Activated CD4-positive, alpha-beta T cell treated with anti-CD3 and anti-CD28 coated beads, Interleukin-2, amount 10 ng/mL, durations not matched to agents 24 days and 14 days (primary cell): Measurements from ENCODE around the gene CDHR1. TPM values are rescaled to one million over a fixed set of nuclear protein-coding genes. Genes with fewer than 3 reads are reported as not detected.
A peak's percentile ranks its signal among the peaks of the same experiment; 100 is the strongest.

Source experiments
- DNase-seq: peaks from one replicate; pipeline ENCODE4 v3.0.0; 2022
- H3K27ac Mint-ChIP-seq: one replicate; pipeline ENCODE4 v1.8.0; 2022; ENCODE audit warnings: mild to moderate bottlenecking, mixed read lengths
- H3K27me3 Mint-ChIP-seq: one replicate; pipeline ENCODE4 v1.8.0; 2022; ENCODE audit warnings: mixed read lengths
- H3K36me3 Mint-ChIP-seq: one replicate; pipeline ENCODE4 v1.8.0; 2022; ENCODE audit warnings: low read depth, mild to moderate bottlenecking, mixed read lengths
- H3K4me1 Mint-ChIP-seq: one replicate; pipeline ENCODE4 v1.8.0; 2021; ENCODE audit warnings: mixed read lengths
- H3K4me3 Mint-ChIP-seq: one replicate; pipeline ENCODE4 v1.8.0; 2022; ENCODE audit warnings: mild to moderate bottlenecking, moderate library complexity, mixed read lengths
- H3K9me3 Mint-ChIP-seq: one replicate; pipeline ENCODE4 v1.8.0; 2021; ENCODE audit warnings: mixed read lengths
- intact Hi-C: fragments of 100-400 bp; cut with micrococcal nuclease; formaldehyde crosslinking; loops from one replicate; pipeline ENCODE4 v1.15.1; 2023
- total RNA-seq: library from RNA; stranded (reverse); gene quantifications from 2 replicates; pipeline ENCODE4 v1.2.3, GENCODE V29; 2022

CDHR1 gene
- total RNA-seq, 1 donor from 2014 or later: 0.33 TPM

- no peak overlapping the region for H3K27ac Mint-ChIP-seq
- H3K36me3 Mint-ChIP-seq: no peaks in the 10 kb centered on the region
- intact Hi-C loops: no loop called here
- H3K4me3 Mint-ChIP-seq: no peak overlapping the region
- H3K9me3 Mint-ChIP-seq: no peaks in the 10 kb centered on the region
- no peak for DNase-seq
- H3K4me1 Mint-ChIP-seq: no peaks in the 10 kb centered on the region
- peaks cover 28% of the 10 kb centered on the region for H3K27me3 Mint-ChIP-seq
These were observed 6.4 kb downstream of the CDHR1 start for GRCh38 chr10:84200537-84201243.

GRCh38 chr10:84201244-84201606 is 6.9 kb downstream of the CDHR1 start:
- no peaks in the 10 kb centered on the region for H3K4me1 Mint-ChIP-seq
- H3K27me3 Mint-ChIP-seq: peaks cover 25% of the 10 kb centered on the region
- no peaks in the 10 kb centered on the region for H3K36me3 Mint-ChIP-seq
- no peak overlapping the region for H3K27ac Mint-ChIP-seq
- H3K4me3 Mint-ChIP-seq: no peak overlapping the region
- DNase-seq: no peak
- no peaks in the 10 kb centered on the region for H3K9me3 Mint-ChIP-seq
- intact Hi-C loops: no loop called here

- intact Hi-C loops: no loop called here
- Mint-ChIP-seq H3K4me3 (no peak overlapping the region), H3K27me3 (peaks cover 21% of the 10 kb centered on the region), H3K36me3 (no peaks in the 10 kb centered on the region), H3K9me3 (no peaks in the 10 kb centered on the region), H3K4me1 (no peaks in the 10 kb centered on the region), H3K27ac (no peak overlapping the region)
- no peak for DNase-seq
These were observed 7.3 kb downstream of the CDHR1 start for GRCh38 chr10:84201682-84202081.

- Mint-ChIP-seq H3K4me1 (no peaks in the 10 kb centered on the region), H3K36me3 (no peaks in the 10 kb centered on the region), H3K27me3 (peaks cover 21% of the 10 kb centered on the region), H3K9me3 (no peaks in the 10 kb centered on the region), H3K4me3 (no peak overlapping the region), H3K27ac (no peak overlapping the region)
- intact Hi-C loops: no loop called here
- DNase-seq: no peak
These were observed 8.0 kb downstream of the CDHR1 start for GRCh38 chr10:84202349-84202748.

- no peaks in the 10 kb centered on the region for H3K36me3 Mint-ChIP-seq
- no peaks in the 10 kb centered on the region for H3K4me1 Mint-ChIP-seq
These were observed 9.8 kb downstream of the CDHR1 start for GRCh38 chr10:84204122-84204521.

GRCh38 chr10:84204610-84205009 is 10.3 kb downstream of the CDHR1 start:
- peaks cover 16% of the 10 kb centered on the region for H3K27me3 Mint-ChIP-seq
- no peaks in the 10 kb centered on the region for H3K4me1 Mint-ChIP-seq
- no peak for DNase-seq
- no peak overlapping the region for H3K4me3 Mint-ChIP-seq
- H3K9me3 Mint-ChIP-seq: no peaks in the 10 kb centered on the region
- H3K27ac Mint-ChIP-seq: no peak overlapping the region
- intact Hi-C loops: loop anchor here (1.0 kb wide), 1 partner anchor 56 kb away; no protein-coding TSS in a partner anchor
- H3K36me3 Mint-ChIP-seq: no peaks in the 10 kb centered on the region

More at GRCh38 chr10:84204122-84204521, 9.8 kb downstream of the CDHR1 start:
- Mint-ChIP-seq H3K9me3 (no peaks in the 10 kb centered on the region), H3K27ac (no peak overlapping the region), H3K4me3 (no peak overlapping the region), H3K27me3 (peaks cover 16% of the 10 kb centered on the region)
- DNase-seq: no peak
- intact Hi-C loops: no loop called here

GRCh38 chr10:84205049-84205852 is 10.9 kb downstream of the CDHR1 start:
- intact Hi-C loops: loop anchor here (1.0 kb wide), 1 partner anchor 57 kb away; no protein-coding TSS in a partner anchor
- no peaks in the 10 kb centered on the region for H3K4me1 Mint-ChIP-seq
- no peak overlapping the region for H3K4me3 Mint-ChIP-seq
- no peaks in the 10 kb centered on the region for H3K9me3 Mint-ChIP-seq
- H3K36me3 Mint-ChIP-seq: no peaks in the 10 kb centered on the region
- peaks cover 14% of the 10 kb centered on the region for H3K27me3 Mint-ChIP-seq
- peak; percentile 89 for DNase-seq
- no peak overlapping the region for H3K27ac Mint-ChIP-seq

- H3K9me3 Mint-ChIP-seq: no peaks in the 10 kb centered on the region
- DNase-seq: no peak
- H3K36me3 Mint-ChIP-seq: no peaks in the 10 kb centered on the region
- intact Hi-C loops: loop anchor here (1.0 kb wide), 1 partner anchor 58 kb away; no protein-coding TSS in a partner anchor
- H3K4me3 Mint-ChIP-seq: no peak overlapping the region
- H3K27ac Mint-ChIP-seq: no peak overlapping the region
- no peaks in the 10 kb centered on the region for H3K4me1 Mint-ChIP-seq
- peaks cover 11% of the 10 kb centered on the region for H3K27me3 Mint-ChIP-seq
These were observed 11.7 kb downstream of the CDHR1 start for GRCh38 chr10:84205853-84206525.

GRCh38 chr10:84208023-84208422 is 13.7 kb downstream of the CDHR1 start:
- Mint-ChIP-seq H3K4me3 (no peak overlapping the region), H3K4me1 (no peaks in the 10 kb centered on the region), H3K9me3 (no peaks in the 10 kb centered on the region), H3K36me3 (no peaks in the 10 kb centered on the region), H3K27ac (no peak overlapping the region), H3K27me3 (peaks cover 13% of the 10 kb centered on the region)
- no peak for DNase-seq
- intact Hi-C loops: no loop called here

GRCh38 chr10:84211566-84211965 is 17.2 kb downstream of the CDHR1 start:
- H3K36me3 Mint-ChIP-seq: no peaks in the 10 kb centered on the region
- H3K9me3 Mint-ChIP-seq: no peaks in the 10 kb centered on the region
- no peaks in the 10 kb centered on the region for H3K4me1 Mint-ChIP-seq
- intact Hi-C loops: no loop called here
- H3K27ac Mint-ChIP-seq: no peak overlapping the region
- H3K27me3 Mint-ChIP-seq: peaks cover 11% of the 10 kb centered on the region
- no peak overlapping the region for H3K4me3 Mint-ChIP-seq
- DNase-seq: no peak

GRCh38 chr10:84212014-84212413 is 17.7 kb downstream of the CDHR1 start:
- Mint-ChIP-seq H3K4me1 (no peaks in the 10 kb centered on the region), H3K4me3 (no peak overlapping the region), H3K27me3 (peaks cover 7% of the 10 kb centered on the region), H3K9me3 (no peaks in the 10 kb centered on the region), H3K36me3 (no peaks in the 10 kb centered on the region), H3K27ac (no peak overlapping the region)
- intact Hi-C loops: no loop called here
- DNase-seq: no peak

- Mint-ChIP-seq H3K27me3 (peaks cover 4% of the 10 kb centered on the region), H3K36me3 (no peaks in the 10 kb centered on the region), H3K9me3 (no peaks in the 10 kb centered on the region), H3K4me1 (no peaks in the 10 kb centered on the region), H3K27ac (no peak overlapping the region), H3K4me3 (no peak overlapping the region)
- DNase-seq: no peak
- intact Hi-C loops: no loop called here
These were observed 18.7 kb downstream of the CDHR1 start for GRCh38 chr10:84213076-84213475.

- Mint-ChIP-seq H3K4me3 (peak overlapping the region; percentile 46), H3K4me1 (no peaks in the 10 kb centered on the region), H3K36me3 (no peaks in the 10 kb centered on the region), H3K9me3 (peaks cover under 1% of the 10 kb centered on the region), H3K27ac (no peak overlapping the region), H3K27me3 (peaks cover 2% of the 10 kb centered on the region)
- DNase-seq: no peak
- intact Hi-C loops: no loop called here
These were observed 19.8 kb downstream of the CDHR1 start for GRCh38 chr10:84214046-84214572.
